Measurements from ENCODE around the gene DDX10. TPM values are rescaled to one million over a fixed set of nuclear protein-coding genes. Genes with fewer than 3 reads are reported as not detected.

The DDX10 gene
- total RNA-seq, 1 donor from 2014 or later, result 27.7 TPM

DNA sequence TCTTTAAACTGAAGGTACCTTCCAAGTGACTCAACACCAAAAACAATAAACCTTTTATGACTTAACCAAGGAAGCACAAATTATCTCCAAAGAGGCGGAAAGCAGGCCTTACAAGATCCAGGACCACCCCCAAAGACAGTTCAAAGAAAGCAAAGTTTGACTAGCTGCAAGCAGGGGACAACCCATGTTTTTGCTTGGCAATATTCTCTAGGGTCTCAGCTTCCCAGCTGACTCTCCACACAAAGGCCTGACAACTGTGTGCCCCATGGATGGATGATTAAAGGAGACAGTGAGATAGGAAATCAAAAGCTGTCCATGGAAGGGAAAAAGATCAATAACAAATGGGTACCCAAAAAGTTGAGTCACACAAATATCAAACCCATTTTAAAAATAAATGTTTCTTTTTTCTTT, 232.2 kb downstream of the DDX10 start:
- no peak for DNase-seq (ENCODE audit: low spot score)

DNA sequence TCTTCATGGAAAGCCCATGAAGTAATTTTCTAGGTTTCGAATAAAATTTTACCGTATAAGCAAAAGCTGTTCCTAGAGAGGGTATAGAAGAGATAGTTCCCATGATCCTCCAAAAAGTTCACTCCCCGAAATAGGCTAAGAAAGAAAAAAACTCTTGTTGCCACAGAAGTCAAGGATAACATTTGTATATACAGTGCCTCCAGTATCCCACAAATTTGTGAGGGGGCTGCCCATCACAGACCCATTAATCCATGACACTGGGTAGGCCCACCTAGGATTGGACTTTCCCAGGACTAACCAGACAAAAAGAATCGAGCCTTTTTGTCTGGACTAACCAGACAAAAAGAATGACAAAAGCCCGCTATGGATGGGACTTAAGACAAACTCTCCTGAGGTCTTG, 233.0 kb downstream of the DDX10 start:
- no peak for DNase-seq (ENCODE audit: low spot score)

DNA sequence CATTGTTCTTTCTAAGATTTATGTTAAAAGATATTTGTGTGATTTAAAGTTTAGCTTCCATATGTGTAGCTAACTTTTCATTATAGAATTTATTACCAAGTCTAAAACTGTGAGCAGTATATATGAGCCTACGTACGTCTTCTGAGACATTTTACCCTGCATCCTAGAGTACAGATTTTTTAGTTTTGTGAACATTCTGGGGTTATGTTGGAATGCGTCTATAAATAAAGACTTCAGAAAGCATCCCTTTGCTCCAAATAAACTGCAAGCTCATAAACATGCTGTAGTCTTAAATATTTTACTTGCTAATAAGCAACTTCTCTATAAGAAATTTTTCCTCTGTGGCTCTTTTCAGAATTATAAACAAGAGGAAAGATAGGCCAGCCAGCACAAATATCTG, 236.5 kb downstream of the DDX10 start:
- no peak for DNase-seq (ENCODE audit: low spot score)

DNA sequence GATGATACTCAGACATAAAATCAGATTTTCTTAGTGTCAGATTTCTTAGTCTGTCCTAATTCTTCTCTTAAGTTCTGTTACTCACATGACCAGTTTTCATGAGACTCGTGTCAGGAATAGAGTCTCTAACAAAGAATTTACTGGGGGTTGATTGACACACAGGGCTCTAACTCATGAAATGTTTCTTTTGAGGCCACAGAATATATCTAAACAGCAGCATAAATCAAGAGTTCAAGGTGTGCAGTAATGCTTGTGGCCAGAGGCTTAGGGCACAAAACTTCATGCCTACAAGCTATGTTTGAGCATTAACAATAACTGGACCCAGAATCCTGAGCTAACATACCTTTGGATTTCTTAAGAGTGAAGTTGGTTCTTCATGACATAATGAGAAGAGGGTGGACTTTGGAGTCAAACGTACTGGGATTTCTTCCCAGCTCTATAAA, 237.2 kb downstream of the DDX10 start:
- no peak for DNase-seq (ENCODE audit: low spot score)

DNA sequence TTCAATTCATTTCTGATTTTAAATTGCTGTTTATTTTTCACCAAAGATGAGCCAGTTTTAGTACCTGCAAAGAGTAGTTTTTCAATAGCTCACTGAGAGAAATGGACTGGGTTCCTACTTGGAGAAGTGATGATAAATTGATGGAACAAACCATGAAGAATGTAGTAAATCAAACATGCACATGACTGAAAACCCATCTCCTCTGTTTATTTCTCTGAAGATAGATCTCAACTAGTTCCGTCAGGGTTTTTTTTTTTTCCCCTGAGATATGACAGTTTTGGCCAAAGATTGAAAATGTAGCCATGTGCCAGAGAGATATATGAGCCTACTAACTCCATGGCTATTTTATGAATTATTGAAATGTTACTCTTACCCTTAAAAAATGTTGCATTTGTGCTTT, 239.6 kb downstream of the DDX10 start:
- DNase-seq (ENCODE audit: low spot score), result no peak

DNA sequence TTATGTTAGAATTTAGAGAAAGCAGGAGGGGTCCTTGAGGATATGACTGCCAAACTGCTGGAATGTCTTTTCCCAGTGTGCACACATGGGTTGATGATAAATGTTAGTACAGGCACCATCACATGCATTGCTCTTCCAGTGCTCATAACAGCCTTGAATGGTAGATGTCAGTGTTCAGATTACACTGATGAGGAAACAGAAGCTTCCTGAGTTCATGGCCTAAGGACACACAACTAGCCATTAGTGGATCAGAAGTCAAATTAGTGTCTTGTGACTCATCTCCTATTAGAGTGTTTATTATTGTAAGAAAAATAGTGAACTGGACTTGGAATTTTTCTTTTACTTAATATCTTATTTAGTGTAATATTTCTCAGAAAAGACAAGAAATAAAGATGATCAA, 241.5 kb downstream of the DDX10 start:
- no peak for DNase-seq (ENCODE audit: low spot score)

DNA sequence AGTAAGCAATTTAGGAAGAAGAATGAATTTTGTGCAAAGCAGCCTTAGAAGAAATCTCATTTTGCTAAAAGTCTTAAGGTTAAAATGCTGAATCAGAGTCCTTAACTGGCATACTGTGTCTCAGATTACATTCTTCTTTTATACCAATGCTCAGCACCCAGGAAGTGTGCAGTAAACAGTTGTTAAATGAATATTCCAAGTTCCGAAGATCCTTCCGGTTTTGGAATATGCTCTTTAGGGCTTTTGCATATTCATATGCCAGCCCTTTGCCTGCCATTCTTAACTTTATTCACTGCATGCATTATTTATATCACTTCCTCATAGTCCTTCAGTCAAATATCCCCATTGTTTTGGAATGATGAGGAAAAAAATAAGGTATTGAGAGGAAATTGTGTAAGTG, 242.0 kb downstream of the DDX10 start:
- DNase-seq (ENCODE audit: low spot score), result no peak

DNA sequence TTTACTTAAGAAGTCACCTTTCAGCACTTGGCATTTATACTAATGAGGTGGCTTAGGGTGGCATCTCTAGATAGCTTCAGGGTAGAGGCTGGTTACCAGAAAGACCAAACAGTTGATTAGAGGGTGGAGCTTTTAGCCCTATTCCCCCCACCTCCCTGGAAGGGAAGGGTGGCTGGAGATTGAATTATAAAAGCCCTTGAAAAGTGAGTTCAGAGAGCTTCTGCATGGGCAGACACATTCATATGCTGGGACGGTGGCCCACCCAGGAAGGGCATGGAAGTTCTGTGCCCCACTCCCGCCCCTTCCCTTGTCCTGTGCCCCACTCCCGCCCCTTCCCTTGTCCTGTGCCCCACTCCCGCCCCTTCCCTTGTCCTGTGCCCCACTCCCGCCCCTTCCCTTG, 244.2 kb downstream of the DDX10 start:
- no peak for DNase-seq (ENCODE audit: low spot score)

DNA sequence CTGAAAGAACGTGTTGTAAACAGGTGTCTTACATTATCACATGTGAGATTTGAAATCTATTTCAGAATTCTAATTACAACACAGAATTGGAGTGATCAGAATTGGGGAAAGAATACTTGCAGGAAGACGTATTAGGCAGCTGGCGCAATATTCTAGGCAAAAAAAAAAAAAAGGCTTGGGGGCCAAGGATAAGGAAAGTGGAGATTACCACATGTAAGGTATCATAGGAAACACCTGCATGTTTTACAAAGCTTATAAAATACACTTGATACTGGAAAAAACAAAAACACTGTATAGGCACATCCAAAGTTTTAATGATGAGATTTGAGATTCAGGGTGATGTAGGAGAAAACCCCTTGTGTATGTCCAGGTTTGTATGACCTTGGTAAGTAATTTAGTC, 245.1 kb downstream of the DDX10 start:
- DNase-seq (ENCODE audit: low spot score), result no peak

DNA sequence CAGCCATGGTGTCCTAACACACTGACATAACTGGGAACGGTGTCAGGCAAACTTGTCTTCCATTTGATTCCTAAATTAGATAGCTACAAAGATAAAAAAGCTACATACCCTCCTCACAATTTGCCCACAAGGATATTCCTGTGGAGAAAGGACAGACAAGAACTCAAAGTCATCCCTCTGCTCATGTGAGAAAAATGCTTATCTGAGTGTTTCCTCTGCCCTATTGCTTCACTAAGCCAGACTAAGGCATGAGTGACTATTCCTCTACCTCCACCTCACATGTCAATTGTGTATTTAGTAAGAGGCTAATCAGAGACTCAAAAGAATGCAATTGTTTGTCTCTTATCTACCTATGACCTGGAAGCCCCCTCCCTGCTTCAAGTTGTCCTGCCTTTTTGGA, 247.7 kb downstream of the DDX10 start:
- no peak for DNase-seq (ENCODE audit: low spot score)

DNA sequence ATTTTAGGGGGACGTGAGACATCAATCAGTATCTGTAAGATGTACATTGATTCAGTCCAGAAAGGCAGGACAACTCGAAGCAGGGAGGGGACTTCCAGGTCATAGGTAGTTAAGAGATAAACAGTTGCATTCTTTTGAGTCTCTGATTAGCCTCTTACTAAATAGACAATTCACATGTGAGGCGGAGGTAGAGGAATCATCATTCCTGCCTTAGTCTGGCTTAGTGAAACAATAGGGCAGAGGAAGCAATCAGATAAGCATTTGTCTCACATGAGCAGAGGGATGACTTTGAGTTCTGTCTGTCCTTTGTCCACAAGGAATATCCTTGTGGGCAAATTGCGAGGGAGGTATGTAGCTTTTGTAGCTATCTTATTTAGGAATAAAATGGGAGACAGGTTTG, 248.3 kb downstream of the DDX10 start:
- DNase-seq (ENCODE audit: low spot score), result no peak

DNA sequence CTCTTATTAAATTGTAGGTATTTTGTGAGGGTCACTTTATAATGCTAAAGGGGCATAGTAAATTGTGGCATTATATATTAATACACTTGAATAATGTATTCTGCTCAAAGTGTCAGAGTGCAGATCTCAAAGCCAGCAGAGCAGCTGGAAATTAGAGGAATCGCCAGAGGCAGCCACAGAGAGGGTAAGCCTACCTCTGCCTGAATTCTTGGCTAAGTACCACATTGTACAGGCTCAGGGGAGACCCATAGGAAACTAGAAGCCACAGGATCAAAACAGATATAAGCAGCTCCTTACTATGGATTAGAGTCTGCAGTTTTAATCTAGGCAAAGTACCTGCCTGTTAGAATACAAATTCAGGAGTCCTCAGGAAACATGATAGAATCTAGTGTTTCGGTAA, 249.3 kb downstream of the DDX10 start:
- DNase-seq (ENCODE audit: low spot score), result no peak

DNA sequence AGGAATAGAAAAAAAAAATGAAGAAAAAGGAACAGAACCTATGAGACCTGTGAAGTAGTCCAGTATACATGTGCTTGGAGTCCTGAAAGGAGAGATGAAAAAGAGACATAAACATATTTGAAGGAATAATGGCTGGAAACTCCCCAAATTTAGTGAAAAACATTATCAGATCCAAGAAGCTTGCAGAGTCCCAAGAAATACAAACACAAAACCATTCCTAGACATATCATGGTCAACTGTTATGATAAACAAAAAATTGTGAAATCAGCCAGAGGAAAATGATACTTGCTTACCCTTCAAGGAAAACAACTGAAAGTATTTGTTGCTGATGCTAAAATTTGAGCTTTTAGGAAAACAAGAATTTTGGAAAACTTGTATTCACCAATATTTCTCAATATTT, 250.1 kb downstream of the DDX10 start:
- no peak for DNase-seq (ENCODE audit: low spot score)

DNA sequence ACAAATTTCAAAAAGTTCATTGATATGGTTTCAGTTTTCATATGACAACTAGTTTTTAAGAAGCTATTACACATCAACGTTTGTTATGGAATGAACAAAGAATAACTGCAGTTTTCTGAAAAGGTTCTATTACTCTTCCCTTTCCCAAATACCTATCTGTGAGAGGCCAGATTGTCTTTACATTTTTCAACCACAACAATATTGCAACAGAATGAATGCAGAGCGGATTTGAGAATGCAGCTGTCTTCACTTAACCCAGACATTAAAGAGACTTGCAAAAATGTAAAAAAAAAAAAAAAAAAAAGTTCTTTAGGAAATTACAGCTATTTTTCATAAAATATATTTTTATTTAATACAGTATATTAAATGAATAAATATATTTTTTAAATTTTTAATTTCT, 250.8 kb downstream of the DDX10 start:
- DNase-seq (ENCODE audit: low spot score), result no peak

DNA sequence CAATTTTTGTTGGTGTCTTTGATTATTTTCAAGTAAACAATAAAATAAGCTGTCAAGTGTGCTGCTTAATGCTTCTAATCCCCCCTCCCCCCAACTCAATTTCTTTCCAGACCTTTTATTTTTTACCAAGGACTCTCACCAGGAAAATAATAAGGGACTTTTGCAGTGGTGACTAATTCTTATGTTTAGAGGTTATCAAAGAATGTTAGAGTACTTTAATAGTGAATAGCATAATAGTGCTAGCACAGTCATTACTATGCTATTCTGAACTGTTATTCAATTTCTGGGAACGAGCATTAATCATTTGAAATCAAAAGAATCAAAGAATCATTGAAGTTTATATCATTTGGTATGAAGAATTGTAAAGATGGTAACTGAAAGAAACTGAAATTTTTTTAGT, 251.4 kb downstream of the DDX10 start:
- DNase-seq (ENCODE audit: low spot score), result no peak

DNA sequence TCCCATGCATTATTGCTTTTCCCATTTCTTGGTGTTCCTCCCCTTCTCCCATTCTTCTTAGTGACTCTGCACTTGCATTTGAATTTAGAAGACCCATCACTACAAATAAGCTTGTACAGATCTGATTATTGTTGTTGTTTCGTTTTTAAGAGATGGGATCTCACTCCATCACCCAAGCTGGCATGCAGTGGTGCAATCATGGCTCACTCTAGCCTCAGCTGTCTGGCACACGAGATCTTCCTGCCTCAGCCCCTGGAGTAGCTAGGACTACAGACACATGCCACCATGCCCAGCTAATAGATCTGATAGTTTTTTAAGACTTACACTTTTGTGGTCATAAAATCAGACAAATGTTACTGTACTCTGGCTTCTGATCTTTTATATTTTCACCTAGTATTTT, 252.1 kb downstream of the DDX10 start:
- no peak for DNase-seq (ENCODE audit: low spot score)

DNA sequence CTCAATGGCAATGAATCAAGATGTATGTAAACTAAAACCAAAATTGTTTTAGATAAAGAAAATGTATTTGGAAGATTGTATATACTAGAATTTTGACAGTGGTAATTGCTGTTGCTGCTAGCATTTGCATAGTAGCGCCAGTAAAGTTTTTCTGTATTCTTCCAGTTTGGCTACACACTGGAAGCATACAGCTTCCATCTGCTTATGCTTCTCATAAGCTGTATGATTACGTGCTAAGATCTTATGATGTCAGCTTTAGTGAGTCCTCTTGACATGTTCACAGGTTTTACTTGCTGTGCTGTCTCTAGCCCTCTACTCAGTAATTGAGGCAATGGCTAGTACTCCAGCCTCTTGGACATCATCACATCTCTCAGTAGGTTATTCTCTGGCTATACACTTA, 256.3 kb downstream of the DDX10 start:
- DNase-seq (ENCODE audit: low spot score), result no peak

DNA sequence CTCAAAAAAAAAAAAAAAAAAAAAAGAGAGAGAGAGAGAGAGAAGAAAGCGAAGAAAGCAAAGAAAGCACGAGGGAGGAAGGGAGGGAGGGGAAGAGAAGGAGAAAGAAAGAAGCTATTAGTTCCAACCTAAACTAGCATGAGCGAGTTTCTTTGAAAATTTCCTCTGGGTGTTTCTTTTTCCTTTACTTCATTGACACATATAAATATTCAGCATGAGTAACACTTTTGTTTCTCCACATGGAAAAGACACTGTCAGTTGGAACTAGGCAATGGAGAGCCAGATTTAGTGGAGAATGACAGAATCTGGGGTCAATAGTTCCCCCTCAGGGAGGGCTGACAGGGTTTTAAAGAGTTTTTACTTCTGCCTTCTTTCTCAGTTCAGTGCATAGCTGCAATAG, 257.4 kb downstream of the DDX10 start:
- no peak for DNase-seq (ENCODE audit: low spot score)

DNA sequence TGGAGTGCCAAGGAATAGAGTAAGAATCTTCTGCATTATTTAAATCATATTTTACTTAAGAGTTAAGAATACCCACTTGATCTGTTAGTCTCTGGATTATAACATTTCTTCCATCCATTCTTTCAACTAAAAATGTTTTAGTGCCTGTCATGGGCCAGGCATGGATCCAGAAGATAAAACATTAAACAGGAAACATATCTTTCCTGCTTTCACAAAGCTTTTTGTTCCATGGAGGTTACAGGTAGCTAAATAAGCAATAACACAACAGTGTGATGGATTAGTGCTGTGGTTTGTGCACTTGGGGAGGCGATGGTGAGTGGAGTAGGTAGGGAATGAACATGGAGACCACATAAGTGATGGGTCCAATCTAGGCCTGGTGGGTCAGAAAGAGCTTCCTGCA, 258.5 kb downstream of the DDX10 start:
- no peak for DNase-seq (ENCODE audit: low spot score)

DNA sequence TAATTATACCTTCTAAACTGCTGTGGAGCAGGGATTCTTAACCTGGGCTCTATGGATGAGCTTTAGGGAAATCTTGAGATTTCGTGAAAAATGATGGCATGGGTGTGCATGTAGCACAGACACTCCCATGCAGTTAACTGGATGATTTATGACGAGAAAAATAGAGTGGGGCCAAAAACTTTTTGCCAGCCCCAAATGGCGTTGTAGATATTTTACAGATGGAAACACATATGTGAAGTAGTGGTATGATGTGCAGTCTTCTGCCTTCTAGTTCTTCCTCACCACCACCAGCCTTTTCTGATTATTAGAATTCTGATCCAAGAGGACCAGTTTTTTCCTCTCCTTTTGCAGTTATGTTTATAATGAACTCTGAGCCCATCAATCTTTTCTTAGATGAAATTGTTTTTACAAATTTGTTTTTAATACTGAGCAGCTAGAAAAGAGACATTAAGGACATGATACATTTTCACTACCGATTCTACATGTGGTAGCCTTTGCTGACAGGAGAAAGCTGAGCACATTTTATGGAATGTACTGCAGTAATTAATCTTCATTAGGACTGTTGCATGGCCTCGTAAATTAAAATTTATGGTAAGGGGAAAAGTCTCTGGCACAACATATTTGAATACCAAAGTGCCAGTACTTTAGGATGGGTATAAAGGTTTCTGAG, 261.4 kb downstream of the DDX10 start:
- no peak for DNase-seq (ENCODE audit: low spot score)

DNA sequence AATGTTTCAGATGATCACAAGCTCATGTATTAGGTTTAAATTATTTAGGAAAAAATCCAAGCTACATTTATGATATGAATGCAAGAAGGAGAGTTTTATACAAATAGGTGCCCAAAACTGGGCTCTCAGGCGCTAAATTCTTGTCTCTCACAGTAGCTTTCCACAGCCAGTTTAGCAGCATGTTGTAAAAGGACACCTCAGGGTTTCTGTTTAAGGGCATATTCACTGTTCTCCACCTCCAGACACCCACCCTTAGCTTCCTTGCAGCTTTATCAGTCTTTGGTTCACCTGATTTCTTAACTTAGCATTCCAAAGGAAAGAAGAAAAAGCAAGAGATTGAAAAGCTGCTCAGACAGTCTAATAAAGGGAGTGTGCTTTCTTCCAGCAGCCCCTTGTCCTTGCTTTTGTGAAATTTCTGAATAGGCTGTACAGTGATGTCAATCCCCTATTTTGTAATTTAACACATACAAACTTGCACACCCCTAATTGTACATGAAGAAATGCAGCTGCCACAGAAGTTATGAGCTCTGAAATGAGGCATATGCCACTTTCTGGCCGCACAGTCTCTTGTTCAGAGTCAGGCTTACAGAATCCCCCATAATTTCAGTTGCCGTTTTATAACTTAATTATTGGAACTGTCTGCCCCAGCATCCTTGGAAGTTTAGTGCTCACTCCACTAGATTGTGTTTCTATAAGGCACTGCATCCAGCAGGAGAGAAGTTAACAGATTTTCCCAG, 262.1 kb downstream of the DDX10 start:
- DNase-seq (ENCODE audit: low spot score), result no peak

DNA sequence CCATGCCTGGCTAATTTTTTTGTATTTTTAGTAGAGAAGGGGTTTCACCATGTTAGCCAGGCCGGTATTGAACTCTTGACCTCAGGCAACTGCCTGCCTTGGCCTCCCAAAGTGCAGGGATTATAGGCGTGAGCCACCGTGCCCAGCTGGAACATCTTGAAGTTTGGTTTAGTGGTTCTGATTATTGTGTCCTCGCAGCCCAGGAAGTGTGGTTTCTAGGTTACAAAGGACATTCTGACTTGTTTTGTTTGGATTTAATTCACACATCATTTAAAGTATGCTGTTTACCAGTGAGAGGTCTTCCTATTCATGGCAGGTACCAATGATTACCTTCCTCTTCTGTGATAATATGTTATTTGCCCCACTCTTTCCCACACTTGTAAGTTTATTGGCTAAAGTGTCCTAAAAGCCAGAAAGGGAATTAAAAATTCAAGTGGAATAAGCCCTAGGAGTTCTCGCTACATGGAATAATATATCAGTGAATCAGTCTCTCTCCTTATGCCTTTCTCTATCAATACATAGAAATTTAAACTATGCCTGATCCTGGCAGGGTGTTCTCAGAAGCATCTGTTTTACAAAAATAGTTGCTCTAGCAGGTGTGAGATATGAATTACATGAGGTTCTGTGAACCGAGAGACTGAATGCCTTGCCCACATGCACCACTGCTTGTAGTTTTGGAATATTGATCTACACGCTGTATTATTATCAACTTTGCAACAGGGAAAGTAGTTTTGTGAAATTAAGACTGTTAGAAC, 263.1 kb downstream of the DDX10 start:
- no peak for DNase-seq (ENCODE audit: low spot score)

All from mesenteric fat pad (tissue), 1 donor.